CD4-positive, CD25-positive, alpha-beta regulatory T cell (primary cell): ENCODE results near the gene CDKAL1. TPM values are rescaled to one million over a fixed set of nuclear protein-coding genes. Genes with fewer than 3 reads are reported as not detected.

Source experiments
- ATAC-seq, 2 donors: fragments of 150-1000 bp; cut with Tn5 transposase; one replicate each; pipeline ENCODE4 v1.10.0; 2021; ENCODE audit warnings: low read depth in 2 of 2, moderate number of reproducible peaks in 2 of 2, moderate library complexity in 1 of 2
- DNase-seq, 3 donors: peaks; one replicate each; pipeline versions ENCODE4 v3.0.0 to v3.0.0-alpha.2; 2012 to 2022; ENCODE audit warnings: mixed read lengths in 1 of 3
- H3K27ac ChIP-seq: one replicate; pipeline ENCODE4 v1.7.0; 2013; ENCODE audit warnings: mild to moderate bottlenecking, low read length; ENCODE audit not compliant: insufficient read depth, poor library complexity, severe bottlenecking
- H3K27me3 ChIP-seq: one replicate; pipeline ENCODE4 v1.7.0; 2013; ENCODE audit warnings: low read length; ENCODE audit not compliant: control insufficient read depth, insufficient read depth
- H3K36me3 ChIP-seq: one replicate; pipeline ENCODE4 v1.7.0; 2013; ENCODE audit warnings: mild to moderate bottlenecking, low read length, moderate library complexity; ENCODE audit not compliant: control insufficient read depth, insufficient read depth
- H3K4me1 ChIP-seq: 2 replicates; pipeline ENCODE4 v1.7.0; 2013; ENCODE audit warnings: mild to moderate bottlenecking, low read length; ENCODE audit not compliant: insufficient read depth, control insufficient read depth, poor library complexity, severe bottlenecking
- H3K4me3 ChIP-seq: one replicate; pipeline ENCODE4 v1.7.0; 2013; ENCODE audit warnings: low read depth, mild to moderate bottlenecking, low read length, moderate library complexity
- H3K9me3 ChIP-seq, 2 experiments: 1 replicate in 1 of 2; 2 replicates in 1 of 2; pipeline ENCODE4 v1.7.0; 2013; ENCODE audit warnings: low read length in 2 of 2, mild to moderate bottlenecking in 1 of 2, moderate library complexity in 1 of 2; ENCODE audit not compliant: control insufficient read depth in 2 of 2
- H3K27ac Mint-ChIP-seq, 3 donors: one replicate each; pipeline ENCODE4 v1.8.0; 2020 to 2022; ENCODE audit warnings: mild to moderate bottlenecking in 3 of 3, mixed read lengths in 3 of 3, moderate library complexity in 2 of 3
- H3K27me3 Mint-ChIP-seq: one replicate; pipeline ENCODE4 v1.8.0; 2022; ENCODE audit warnings: mild to moderate bottlenecking, mixed read lengths
- H3K36me3 Mint-ChIP-seq: one replicate; pipeline ENCODE4 v1.8.0; 2020; ENCODE audit warnings: mixed read lengths
- H3K4me1 Mint-ChIP-seq, 4 donors: one replicate each; pipeline ENCODE4 v1.8.0; 2020 to 2022; ENCODE audit warnings: mixed read lengths in 4 of 4, mild to moderate bottlenecking in 1 of 4
- H3K4me3 Mint-ChIP-seq, 4 donors: one replicate each; pipeline ENCODE4 v1.8.0; 2020 to 2022; ENCODE audit warnings: mild to moderate bottlenecking in 4 of 4, mixed read lengths in 4 of 4, moderate library complexity in 3 of 4
- H3K9me3 Mint-ChIP-seq, 7 donors: one replicate each; pipeline ENCODE4 v1.8.0; 2020 to 2022; ENCODE audit warnings: mixed read lengths in 7 of 7, mild to moderate bottlenecking in 3 of 7, moderate library complexity in 2 of 7
- polyA plus RNA-seq, 4 donors: library from polyadenylated mRNA; unstranded; fragments of 300-500 nt; fragmentation: Illumina TruSeq; gene quantifications; one replicate each; pipeline ENCODE4 v1.2.3, GENCODE V29; 2021
- total RNA-seq: library from RNA; stranded (reverse); gene quantifications from one replicate; pipeline ENCODE4 v1.2.3, GENCODE V29; 2022

CDKAL1 gene
- total and polyA plus RNA-seq, 5 donors from 2014 or later = 26.1 to 39.4 (median 30.4) TPM

GRCh38 chr6:20943922-20944321 lies 409.7 kb downstream of the CDKAL1 start:
- DNase-seq (no peak), ATAC-seq (no peak)
- H3K27ac Mint-ChIP-seq = no peak overlapping the region
- H3K27ac ChIP-seq = no peak overlapping the region
- no peaks in the 10 kb centered on the region for H3K4me1 ChIP-seq
- H3K4me3 Mint-ChIP-seq = no peak overlapping the region
- H3K4me3 ChIP-seq = no peak overlapping the region
- H3K36me3 Mint-ChIP-seq = peaks cover 9% of the 10 kb centered on the region
- H3K36me3 ChIP-seq = no peaks in the 10 kb centered on the region
- H3K27me3 Mint-ChIP-seq = no peaks in the 10 kb centered on the region
- no peaks in the 10 kb centered on the region for H3K27me3 ChIP-seq
- H3K4me1 Mint-ChIP-seq = peaks cover 2 to 13% (median 3%) of the 10 kb centered on the region in 4 donors
- peaks cover 0 to 7% (median 4%) of the 10 kb centered on the region in 7 donors for H3K9me3 Mint-ChIP-seq
- H3K9me3 ChIP-seq = peaks cover 0 to 7% of the 10 kb centered on the region in 2 experiments

GRCh38 chr6:20946022-20946421 lies 411.8 kb downstream of the CDKAL1 start:
- Mint-ChIP-seq H3K9me3 (peaks cover 0 to 7% (median 4%) of the 10 kb centered on the region in 7 donors), H3K27me3 (no peaks in the 10 kb centered on the region), H3K36me3 (peaks cover 13% of the 10 kb centered on the region), H3K27ac (no peak overlapping the region), H3K4me3 (no peak overlapping the region), H3K4me1 (peaks cover 0 to 13% (median 3%) of the 10 kb centered on the region in 4 donors)
- peak in 1 of 3 donors; percentile 13 for DNase-seq
- H3K27me3 ChIP-seq = no peaks in the 10 kb centered on the region
- no peak for ATAC-seq
- no peaks in the 10 kb centered on the region for H3K36me3 ChIP-seq
- H3K27ac ChIP-seq = no peak overlapping the region
- no peaks in the 10 kb centered on the region for H3K4me1 ChIP-seq
- peaks cover 0 to 7% of the 10 kb centered on the region in 2 experiments for H3K9me3 ChIP-seq
- H3K4me3 ChIP-seq = no peak overlapping the region

GRCh38 chr6:20946890-20947289 lies 412.6 kb downstream of the CDKAL1 start:
- Histone ChIP-seq H3K4me1 (no peaks in the 10 kb centered on the region), H3K27me3 (no peaks in the 10 kb centered on the region), H3K27ac (no peak overlapping the region), H3K4me3 (no peak overlapping the region), H3K9me3 (peaks cover 0 to 7% of the 10 kb centered on the region in 2 experiments), H3K36me3 (no peaks in the 10 kb centered on the region)
- ATAC-seq (no peak), DNase-seq (no peak)
- Mint-ChIP-seq H3K9me3 (peaks cover 0 to 7% (median 4%) of the 10 kb centered on the region in 7 donors), H3K27ac (no peak overlapping the region), H3K27me3 (no peaks in the 10 kb centered on the region), H3K36me3 (peaks cover 17% of the 10 kb centered on the region), H3K4me3 (peak overlapping the region in 1 of 4 donors; percentile 43), H3K4me1 (peaks cover 0 to 13% (median 3%) of the 10 kb centered on the region in 4 donors)

GRCh38 chr6:20947977-20948376 lies 413.7 kb downstream of the CDKAL1 start:
- DNase-seq = no peak

GRCh38 chr6:20948556-20948955 lies 414.3 kb downstream of the CDKAL1 start:
- Mint-ChIP-seq H3K27me3 (no peaks in the 10 kb centered on the region), H3K9me3 (peaks cover 0 to 4% (median 2%) of the 10 kb centered on the region in 7 donors), H3K36me3 (peaks cover 14% of the 10 kb centered on the region), H3K27ac (no peak overlapping the region), H3K4me1 (peaks cover 0 to 13% (median 3%) of the 10 kb centered on the region in 4 donors), H3K4me3 (no peak overlapping the region)
- no peak overlapping the region for H3K27ac ChIP-seq
- no peaks in the 10 kb centered on the region for H3K27me3 ChIP-seq
- ATAC-seq (no peak), DNase-seq (no peak)
- no peak overlapping the region for H3K4me3 ChIP-seq
- H3K4me1 ChIP-seq = no peaks in the 10 kb centered on the region
- H3K9me3 ChIP-seq = peaks cover 0 to under 1% of the 10 kb centered on the region in 2 experiments
- no peaks in the 10 kb centered on the region for H3K36me3 ChIP-seq

More at GRCh38 chr6:20947977-20948376, 413.7 kb downstream of the CDKAL1 start:
- no peaks in the 10 kb centered on the region for H3K27me3 Mint-ChIP-seq
- Histone ChIP-seq H3K9me3 (peaks cover 0 to 6% of the 10 kb centered on the region in 2 experiments), H3K4me1 (no peaks in the 10 kb centered on the region), H3K27ac (no peak overlapping the region), H3K36me3 (no peaks in the 10 kb centered on the region), H3K27me3 (no peaks in the 10 kb centered on the region), H3K4me3 (no peak overlapping the region)
- H3K9me3 Mint-ChIP-seq = peaks cover 0 to 7% (median 3%) of the 10 kb centered on the region in 7 donors
- peaks cover 17% of the 10 kb centered on the region for H3K36me3 Mint-ChIP-seq
- H3K27ac Mint-ChIP-seq = no peak overlapping the region
- H3K4me1 Mint-ChIP-seq = peaks cover 0 to 13% (median 3%) of the 10 kb centered on the region in 4 donors
- no peak for ATAC-seq
- no peak overlapping the region for H3K4me3 Mint-ChIP-seq

- H3K4me1 Mint-ChIP-seq = peaks cover 0 to 13% (median 2%) of the 10 kb centered on the region in 4 donors
- no peaks in the 10 kb centered on the region for H3K4me1 ChIP-seq
These were observed 414.9 kb downstream of the CDKAL1 start for GRCh38 chr6:20949138-20949537.

GRCh38 chr6:20952699-20953474 lies 418.6 kb downstream of the CDKAL1 start:
- H3K4me1 Mint-ChIP-seq = peaks cover 0 to 3% (median 0%) of the 10 kb centered on the region in 4 donors
- no peak overlapping the region for H3K27ac Mint-ChIP-seq

More at GRCh38 chr6:20949138-20949537, 414.9 kb downstream of the CDKAL1 start:
- Histone ChIP-seq H3K36me3 (no peaks in the 10 kb centered on the region), H3K9me3 (no peaks in the 10 kb centered on the region), H3K27ac (no peak overlapping the region), H3K4me3 (no peak overlapping the region), H3K27me3 (no peaks in the 10 kb centered on the region)
- no peaks in the 10 kb centered on the region for H3K27me3 Mint-ChIP-seq
- no peak for DNase-seq
- H3K36me3 Mint-ChIP-seq = peaks cover 15% of the 10 kb centered on the region
- ATAC-seq = no peak
- H3K4me3 Mint-ChIP-seq = no peak overlapping the region
- H3K27ac Mint-ChIP-seq = no peak overlapping the region
- H3K9me3 Mint-ChIP-seq = peaks cover 0 to 2% (median 0%) of the 10 kb centered on the region in 7 donors

More at GRCh38 chr6:20952699-20953474, 418.6 kb downstream of the CDKAL1 start:
- no peak overlapping the region for H3K27ac ChIP-seq
- Mint-ChIP-seq H3K4me3 (peak overlapping the region in 1 of 4 donors; percentile 27), H3K36me3 (peaks cover 39% of the 10 kb centered on the region), H3K27me3 (no peaks in the 10 kb centered on the region), H3K9me3 (no peaks in the 10 kb centered on the region)
- no peak for ATAC-seq
- H3K4me3 ChIP-seq = no peak overlapping the region
- no peaks in the 10 kb centered on the region for H3K9me3 ChIP-seq
- H3K4me1 ChIP-seq = no peaks in the 10 kb centered on the region
- no peaks in the 10 kb centered on the region for H3K27me3 ChIP-seq
- DNase-seq = no peak
- peaks cover 12% of the 10 kb centered on the region for H3K36me3 ChIP-seq
